ENCODE data around the gene KRTAP5-6. TPM values are rescaled to one million over a fixed set of nuclear protein-coding genes. Genes with fewer than 3 reads are reported as not detected.
A peak's percentile ranks its signal among the peaks of the same experiment; 100 is the strongest.
"Not testable (repeated sequence)": the region's sequence is repeated elsewhere in the genome, so short reads cannot be mapped to it uniquely, and the experiment has no call there.

Gene KRTAP5-6
- polyA plus RNA-seq, 1 of the 3 experiments (the other 2 are of a cell fraction): not detected

DNA sequence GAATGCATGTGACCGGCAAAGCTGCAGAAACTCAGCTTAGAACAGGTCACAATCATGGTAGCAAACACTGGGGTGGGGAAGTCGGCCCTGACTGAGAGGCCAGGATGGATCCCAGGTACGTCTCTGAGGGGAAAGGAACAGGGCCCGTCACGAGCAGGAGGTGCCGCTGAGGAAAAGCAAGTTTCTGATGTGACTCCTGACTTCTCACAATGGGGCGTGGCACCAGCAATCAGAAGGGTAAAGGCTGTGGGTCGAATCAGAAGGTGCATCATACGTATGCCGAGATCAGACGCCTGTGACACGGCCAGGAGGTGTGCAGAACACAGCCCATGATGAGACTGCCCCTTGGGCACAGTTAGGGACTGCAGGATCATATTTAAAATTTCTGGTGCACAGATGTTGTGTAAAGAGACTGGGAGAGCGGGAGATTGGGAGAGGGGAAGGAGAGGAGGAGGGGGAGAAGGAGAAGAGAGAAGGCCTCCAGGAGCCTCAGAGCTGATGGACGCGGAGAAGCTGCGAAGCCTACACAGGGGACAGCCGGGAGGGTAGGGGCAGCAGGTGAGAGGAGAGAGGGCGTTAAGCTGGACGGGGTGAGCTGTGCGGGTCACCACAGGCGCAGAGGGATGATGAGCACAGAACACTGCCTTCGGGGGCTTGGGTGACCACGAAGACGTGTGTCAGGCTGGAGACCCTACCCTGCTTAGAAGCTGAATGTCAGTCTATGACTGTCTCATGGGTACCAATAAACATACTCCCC is 36.7 kb upstream of the KRTAP5-6 start:
- Histone ChIP-seq H2AFZ (ENCODE audit: low read depth) (no peak overlapping the region), H3K4me2 (no peak overlapping the region), H3K36me3 (replicated peaks in 1 of 2; ENCODE audit: control insufficient read depth in 1 of 2, insufficient read depth in 2 of 2, low read length in 1 of 2) (no peaks in the 10 kb centered on the region), H3K4me3 (ENCODE audit: low read depth in 2 of 2, low read length in 1 of 2) (no peak overlapping the region), H3K79me2 (ENCODE audit: insufficient read depth) (no peaks in the 10 kb centered on the region), H3K9me2 (no peaks in the 10 kb centered on the region), H3K4me1 (ENCODE audit: control insufficient read depth in 1 of 2, insufficient read depth in 2 of 2, low read depth in 1 of 2, low read length in 1 of 2) (peaks cover 0 to 16% of the 10 kb centered on the region in 2 experiments; a peak in 1 of 4 replicates), H3F3A (replicated peaks; ENCODE audit: insufficient read depth) (no peaks in the 10 kb centered on the region), H3K9me3 (no peaks in the 10 kb centered on the region), H3K9ac (no peak overlapping the region), H4K20me1 (ENCODE audit: insufficient read depth) (no peaks in the 10 kb centered on the region), H3K27ac (ENCODE audit: low read depth in 2 of 2, low read length in 1 of 2) (no peak overlapping the region), H3K27me3 (ENCODE audit: insufficient read depth) (no peaks in the 10 kb centered on the region)
- TF ChIP-seq, protein P1, sequence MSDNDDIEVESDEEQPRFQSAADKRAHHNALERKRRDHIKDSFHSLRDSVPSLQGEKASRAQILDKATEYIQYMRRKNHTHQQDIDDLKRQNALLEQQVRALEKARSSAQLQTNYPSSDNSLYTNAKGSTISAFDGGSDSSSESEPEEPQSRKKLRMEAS (IDR thresholded peaks at IDR 0.05; ENCODE audit: low read depth): no peak
- TF ChIP-seq SIN3A (IDR thresholded peaks at IDR 0.05; ENCODE audit: borderline replicate concordance, low read depth, low read length): no peak
- TF ChIP-seq ELF1 (IDR thresholded peaks at IDR 0.05): no peak
- no peak for TF ChIP-seq MXI1 (IDR thresholded peaks at IDR 0.05; ENCODE audit: low read depth, low read length)
- no peak for TF ChIP-seq MEF2A (IDR thresholded peaks at IDR 0.05; ENCODE audit: borderline replicate concordance, low read depth)
- no peak for TF ChIP-seq EZH2phosphoT487 (IDR thresholded peaks at IDR 0.05; ENCODE audit: borderline replicate concordance, low read depth)
- no peak for TF ChIP-seq ZBTB33 (IDR thresholded peaks at IDR 0.05; ENCODE audit: borderline replicate concordance, low read depth)
- TF ChIP-seq RAD21 (IDR thresholded peaks at IDR 0.05; ENCODE audit: low read length): no peak
- no peak for TF ChIP-seq TAF1 (IDR thresholded peaks at IDR 0.05; ENCODE audit: borderline replicate concordance, low read depth, low read length)
- TF ChIP-seq POLR2AphosphoS5 (IDR thresholded peaks at IDR 0.05; ENCODE audit: low read depth, low read length): no peak
- TF ChIP-seq FOSL2 (IDR thresholded peaks at IDR 0.05; ENCODE audit: borderline replicate concordance, low read depth): no peak
- no peak for TF ChIP-seq JUND (IDR thresholded peaks at IDR 0.05)
- no peak for TF ChIP-seq IRF3 (IDR thresholded peaks at IDR 0.05; ENCODE audit: low read depth, low read length)
- TF ChIP-seq YY1 (IDR thresholded peaks at IDR 0.05; ENCODE audit: low read depth): no peak
- CTCF ChIA-PET: interaction anchor here (1.3 to 2.6 kb wide), 2 partner anchors 173 to 222 kb away, joined by 3 to 8 read pairs; no protein-coding TSS in a partner anchor
- WGBS (ENCODE audit: low lambda C conversion rate): 51% methylated on average over 24 of the region's 24 CpGs
- peak; percentile 52 for DNase-seq
- POLR2A ChIA-PET: no interaction called here

- H3K79me2 ChIP-seq (ENCODE audit: insufficient read depth); H3K27ac ChIP-seq (ENCODE audit: low read depth in 2 of 2, low read length in 1 of 2); H4K20me1 ChIP-seq (ENCODE audit: insufficient read depth); H3K9ac ChIP-seq; H3K4me1 ChIP-seq (ENCODE audit: control insufficient read depth in 1 of 2, insufficient read depth in 2 of 2, low read depth in 1 of 2, low read length in 1 of 2); H3K36me3 ChIP-seq (replicated peaks in 1 of 2; ENCODE audit: control insufficient read depth in 1 of 2, insufficient read depth in 2 of 2, low read length in 1 of 2); H3K27me3 ChIP-seq (ENCODE audit: insufficient read depth); H3K9me3 ChIP-seq; H3K9me2 ChIP-seq; H3K4me2 ChIP-seq; DNase-seq; H3K4me3 ChIP-seq (ENCODE audit: low read depth in 2 of 2, low read length in 1 of 2); H3F3A ChIP-seq (replicated peaks; ENCODE audit: insufficient read depth); POLR2A ChIA-PET; H2AFZ ChIP-seq (ENCODE audit: low read depth): not testable (repeated sequence)
- WGBS (ENCODE audit: low lambda C conversion rate): 38% methylated on average over 4 of the region's 25 CpGs
- CTCF ChIA-PET: interaction anchor here (1.3 kb wide), 1 partner anchor 221 kb away, joined by 3 read pairs; no protein-coding TSS in a partner anchor
Measured at GRCh38 chr11:1661454-1662269, 35.3 kb upstream of the KRTAP5-6 start.

- H3K36me3 ChIP-seq (replicated peaks in 1 of 2; ENCODE audit: control insufficient read depth in 1 of 2, insufficient read depth in 2 of 2, low read length in 1 of 2); H3K4me1 ChIP-seq (ENCODE audit: control insufficient read depth in 1 of 2, insufficient read depth in 2 of 2, low read depth in 1 of 2, low read length in 1 of 2); H3K9me2 ChIP-seq; POLR2A ChIA-PET; DNase-seq; H3K79me2 ChIP-seq (ENCODE audit: insufficient read depth); H2AFZ ChIP-seq (ENCODE audit: low read depth); H3K9ac ChIP-seq; H4K20me1 ChIP-seq (ENCODE audit: insufficient read depth); H3K4me3 ChIP-seq (ENCODE audit: low read depth in 2 of 2, low read length in 1 of 2); H3F3A ChIP-seq (replicated peaks; ENCODE audit: insufficient read depth); H3K4me2 ChIP-seq; CTCF ChIA-PET; H3K27me3 ChIP-seq (ENCODE audit: insufficient read depth); H3K27ac ChIP-seq (ENCODE audit: low read depth in 2 of 2, low read length in 1 of 2); H3K9me3 ChIP-seq: not testable (repeated sequence)
- 46% methylated on average over 18 of the region's 18 CpGs for WGBS (ENCODE audit: low lambda C conversion rate)
Measured at GRCh38 chr11:1662699-1663283, 34.2 kb upstream of the KRTAP5-6 start.
